GM18951 (cell line): ENCODE results near the gene TNFRSF21.

ENCODE experiments used
- POLR2A ChIP-seq: IDR thresholded peaks from 4 replicates; pipeline ENCODE4 v1.6.1; 2011; ENCODE audit warnings: mild to moderate bottlenecking; ENCODE audit not compliant: insufficient read length, insufficient read depth; ENCODE audit errors: extremely low read depth
- in situ Hi-C: fragments of 300-500 bp; cut with MboI; formaldehyde crosslinking; loops from one replicate; pipeline ENCODE4 v1.12.0; 2022; ENCODE audit warnings: low sequenced_read_pairs, mixed read lengths, inconsistent platforms; ENCODE audit not compliant: unreplicated experiment

The TNFRSF21 gene

GRCh38 chr6:47246551-47246950, 63.2 kb downstream of the TNFRSF21 start:
- no peak for TF ChIP-seq POLR2A
- in situ Hi-C loops = no loop called here

- TF ChIP-seq POLR2A = no peak
- in situ Hi-C loops = no loop called here
Observed at GRCh38 chr6:47245745-47246371, 63.8 kb downstream of the TNFRSF21 start.

GRCh38 chr6:47242483-47243386, 67.0 kb downstream of the TNFRSF21 start:
- in situ Hi-C loops = no loop called here
- no peak for TF ChIP-seq POLR2A

DNA sequence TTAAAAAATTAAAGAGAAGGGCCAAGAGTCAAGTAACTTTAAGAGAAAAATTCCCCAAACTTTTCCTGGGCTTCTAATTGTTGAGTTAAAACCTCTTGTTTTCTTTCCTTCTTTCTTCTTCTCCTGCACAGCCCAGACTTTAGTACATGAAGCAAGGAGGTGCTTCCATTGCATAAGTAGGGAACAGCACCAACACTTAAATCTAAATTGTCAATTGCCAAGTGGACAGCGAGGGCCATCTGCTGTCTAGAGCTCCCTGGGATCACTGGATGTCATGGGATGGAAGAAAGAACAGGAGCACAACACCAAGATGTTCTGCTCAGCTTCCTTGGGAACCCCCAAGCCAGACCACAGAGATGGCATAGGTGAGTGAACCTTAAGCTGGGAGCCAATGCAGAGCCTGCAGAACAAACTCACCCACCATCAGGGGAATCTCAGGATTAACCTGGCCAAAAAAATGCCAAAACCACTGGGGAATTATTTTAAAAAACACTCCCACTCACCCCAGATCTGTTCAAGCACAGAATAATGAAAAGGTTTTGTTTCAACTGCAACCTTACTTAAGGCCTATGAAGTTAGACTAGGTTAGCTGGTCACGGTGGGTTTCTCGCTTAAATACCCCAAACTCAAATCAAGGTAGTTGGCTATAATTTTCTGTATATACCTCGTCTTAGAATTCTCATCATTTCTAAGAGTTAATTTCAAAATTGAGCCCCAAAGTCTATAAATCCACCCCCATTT, 67.8 kb downstream of the TNFRSF21 start:
- in situ Hi-C loops = no loop called here
- no peak for TF ChIP-seq POLR2A

DNA sequence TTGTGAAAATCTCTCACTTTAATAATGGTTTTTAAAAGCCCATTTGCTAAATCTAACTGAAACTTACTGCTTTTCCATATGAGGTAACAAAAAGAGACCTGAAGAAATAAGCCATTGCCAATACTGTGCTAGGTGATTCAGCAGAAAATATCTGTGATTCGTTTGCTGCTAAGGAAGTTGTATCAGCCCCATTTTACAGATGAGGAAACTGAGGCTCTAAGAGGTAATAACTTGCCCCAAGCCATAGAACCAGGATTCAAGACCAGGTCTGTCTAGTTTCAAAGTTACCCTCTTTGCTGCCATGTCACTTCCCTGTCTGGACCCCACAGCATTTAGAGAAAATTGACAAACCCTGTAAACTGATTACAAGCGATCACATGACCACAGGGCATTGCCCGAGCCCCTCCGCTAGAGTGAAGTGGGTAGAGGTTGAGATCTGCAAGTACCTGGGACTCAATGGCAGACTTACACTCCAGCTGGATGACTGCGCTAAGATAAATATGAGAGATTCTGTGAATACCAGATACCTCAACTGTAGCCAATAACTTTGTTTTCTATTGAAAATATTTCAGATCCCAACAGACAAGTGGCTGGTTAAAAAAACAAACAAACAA, 69.3 kb downstream of the TNFRSF21 start:
- in situ Hi-C loops = no loop called here

GRCh38 chr6:47239546-47239945, 70.2 kb downstream of the TNFRSF21 start:
- in situ Hi-C loops = no loop called here

More for the DNA sequence above, 69.3 kb downstream of the TNFRSF21 start:
- TF ChIP-seq POLR2A = no peak

GRCh38 chr6:47238456-47238995, 71.2 kb downstream of the TNFRSF21 start:
- in situ Hi-C loops = no loop called here
- no peak for TF ChIP-seq POLR2A

More at GRCh38 chr6:47239546-47239945, 70.2 kb downstream of the TNFRSF21 start:
- TF ChIP-seq POLR2A = no peak

- TF ChIP-seq POLR2A = no peak
- in situ Hi-C loops = no loop called here
Observed at GRCh38 chr6:47237196-47237595, 72.5 kb downstream of the TNFRSF21 start.

- in situ Hi-C loops = no loop called here
Observed at GRCh38 chr6:47235964-47236760, 73.5 kb downstream of the TNFRSF21 start.

GRCh38 chr6:47235421-47235820, 74.3 kb downstream of the TNFRSF21 start:
- TF ChIP-seq POLR2A = no peak
- in situ Hi-C loops = no loop called here

More at GRCh38 chr6:47235964-47236760, 73.5 kb downstream of the TNFRSF21 start:
- TF ChIP-seq POLR2A = no peak

GRCh38 chr6:47234266-47234933, 75.3 kb downstream of the TNFRSF21 start:
- no peak for TF ChIP-seq POLR2A
- in situ Hi-C loops = no loop called here
